GM23338 (cell line): ENCODE measurements around the gene KLHL7. TPM values are rescaled to one million over a fixed set of nuclear protein-coding genes. Genes with fewer than 3 reads are reported as not detected.

Experiments used
- ATAC-seq: fragments of 200-7000 bp; cut with Tn5 transposase; 3 replicates; pipeline ENCODE4 v1.9.1; 2020
- DNase-seq: peaks from one replicate; pipeline ENCODE4 v3.0.0-alpha.2; 2015; ENCODE audit warnings: low spot score
- H2AFZ ChIP-seq: fragments of 200-600 bp; sonication (generic); 2 replicates; pipeline ENCODE4 v1.8.0; 2016; ENCODE audit warnings: antibody characterized with exemption, mild to moderate bottlenecking, moderate library complexity
- H3F3A ChIP-seq: fragments of 200-600 bp; sonication (generic); replicated peaks from 2 replicates; pipeline ENCODE4 v1.8.0; 2017; ENCODE audit warnings: antibody characterized with exemption, mixed run types, low read depth
- H3K27ac ChIP-seq: fragments of 200-600 bp; sonication (generic); 2 replicates; pipeline ENCODE4 v1.6.1; 2016; ENCODE audit warnings: low read depth
- H3K27me3 ChIP-seq: fragments of 200-600 bp; sonication (generic); 2 replicates; pipeline ENCODE4 v1.8.0; 2016; ENCODE audit warnings: mild to moderate bottlenecking, mixed run types, moderate library complexity; ENCODE audit not compliant: insufficient read depth
- H3K36me3 ChIP-seq: fragments of 200-600 bp; sonication (generic); 2 replicates; pipeline ENCODE4 v1.8.0; 2016; ENCODE audit warnings: mild to moderate bottlenecking; ENCODE audit not compliant: insufficient read depth
- H3K4me1 ChIP-seq: fragments of 200-600 bp; sonication (generic); 2 replicates; pipeline ENCODE4 v1.8.0; 2016; ENCODE audit warnings: mild to moderate bottlenecking, moderate library complexity; ENCODE audit not compliant: insufficient read depth
- H3K4me2 ChIP-seq: fragments of 200-600 bp; sonication (generic); 2 replicates; pipeline ENCODE4 v1.7.1; 2017; ENCODE audit warnings: mixed run types
- H3K4me3 ChIP-seq: fragments of 200-600 bp; sonication (generic); 2 replicates; pipeline ENCODE4 v1.6.1; 2016; ENCODE audit warnings: mixed run types
- H3K79me2 ChIP-seq: fragments of 200-600 bp; sonication (generic); replicated peaks from 2 replicates; pipeline ENCODE4 v1.8.0; 2017; ENCODE audit warnings: mild to moderate bottlenecking; ENCODE audit not compliant: insufficient read depth
- H3K9me2 ChIP-seq: fragments of 200-600 bp; sonication (generic); 2 replicates; pipeline ENCODE4 v1.8.0; 2017; ENCODE audit not compliant: insufficient read depth
- H4K20me1 ChIP-seq: fragments of 200-600 bp; sonication (generic); replicated peaks from 2 replicates; pipeline ENCODE4 v1.8.0; 2017; ENCODE audit warnings: mild to moderate bottlenecking; ENCODE audit not compliant: insufficient read depth
- H3K27ac Mint-ChIP-seq: 2 replicates; pipeline ENCODE4 v1.8.0; 2020; ENCODE audit warnings: inconsistent platforms, mild to moderate bottlenecking, moderate library complexity, mixed read lengths
- H3K27me3 Mint-ChIP-seq: 3 replicates; pipeline ENCODE4 v1.8.0; 2022; ENCODE audit warnings: low read depth, mild to moderate bottlenecking, moderate library complexity, mixed read lengths, inconsistent platforms; ENCODE audit not compliant: insufficient read depth, poor library complexity
- H3K36me3 Mint-ChIP-seq: 3 replicates; pipeline ENCODE4 v1.8.0; 2021; ENCODE audit warnings: low read depth, mild to moderate bottlenecking, inconsistent platforms, moderate library complexity, mixed read lengths
- H3K4me1 Mint-ChIP-seq: 3 replicates; pipeline ENCODE4 v1.8.0; 2020; ENCODE audit warnings: mild to moderate bottlenecking, inconsistent platforms, mixed read lengths
- H3K4me3 Mint-ChIP-seq: 3 replicates; pipeline ENCODE4 v1.8.0; 2021; ENCODE audit warnings: moderate library complexity, mild to moderate bottlenecking, inconsistent platforms, mixed read lengths
- H3K9me3 Mint-ChIP-seq: 3 replicates; pipeline ENCODE4 v1.8.0; 2020; ENCODE audit warnings: moderate library complexity, mild to moderate bottlenecking, inconsistent platforms, mixed read lengths
- CREB1 ChIP-seq: fragments of 250-450 bp; sonication (Bioruptor Pico); IDR thresholded peaks from 2 replicates; pipeline ENCODE4 v1.5.0; 2020; ENCODE audit warnings: low read depth, mild to moderate bottlenecking, moderate library complexity
- CTCF ChIP-seq, 2 experiments: fragments of 200-600 bp in 1 of 2; sonication (generic) in 1 of 2; conservative IDR thresholded peaks; 2 replicates each; pipeline versions ENCODE4 v1.5.1 to v1.6.1; 2016 to 2017; ENCODE audit warnings: antibody characterized with exemption in 2 of 2, low read depth in 2 of 2, mild to moderate bottlenecking in 2 of 2, moderate library complexity in 1 of 2
- ETS1 ChIP-seq: IDR thresholded peaks from 2 replicates; pipeline ENCODE4 v1.6.1; 2016; ENCODE audit warnings: antibody characterized with exemption
- EZH2 ChIP-seq: fragments of 200-600 bp; sonication (generic); IDR thresholded peaks from one replicate; pipeline ENCODE4 v1.8.0; 2017; ENCODE audit warnings: antibody characterized with exemption, mild to moderate bottlenecking, low read depth; ENCODE audit not compliant: unreplicated experiment
- EZH2phosphoT487 ChIP-seq: fragments of 200-600 bp; sonication (generic); IDR thresholded peaks from one replicate; pipeline ENCODE4 v1.8.1; 2018; ENCODE audit warnings: antibody characterized with exemption; ENCODE audit not compliant: unreplicated experiment
- JUNB ChIP-seq: IDR thresholded peaks from one replicate; pipeline ENCODE4 v1.6.1; 2016; ENCODE audit warnings: antibody characterized with exemption; ENCODE audit not compliant: unreplicated experiment
- POLR2AphosphoS5 ChIP-seq: IDR thresholded peaks from 2 replicates; pipeline ENCODE4 v1.6.1; 2016; ENCODE audit warnings: antibody characterized with exemption, low read depth
- REST ChIP-seq: IDR thresholded peaks from one replicate; pipeline ENCODE4 v1.6.1; 2018; ENCODE audit warnings: antibody characterized with exemption; ENCODE audit not compliant: unreplicated experiment
- STAT1 ChIP-seq: IDR thresholded peaks from one replicate; pipeline ENCODE4 v1.6.1; 2016; ENCODE audit warnings: antibody characterized with exemption; ENCODE audit not compliant: unreplicated experiment
- ZNF114 ChIP-seq: fragments of 250-450 bp; sonication (Bioruptor Pico); IDR thresholded peaks from 2 replicates; pipeline ENCODE4 v1.5.0; 2020; ENCODE audit warnings: mild to moderate bottlenecking, moderate library complexity
- ZNF331 ChIP-seq: fragments of 250-450 bp; sonication (Bioruptor Pico); IDR thresholded peaks from 2 replicates; pipeline ENCODE4 v1.5.0; 2020; ENCODE audit warnings: low read depth, mild to moderate bottlenecking, moderate library complexity
- polyA plus RNA-seq: library from polyadenylated mRNA; unstranded; fragments of >200 nt; fragmentation: Nextera tagmentation; extraction: Ambion mirVana; gene quantifications from 2 replicates; pipeline ENCODE4 v1.2.1, GENCODE V29; 2016
- total RNA-seq: library from RNA; depleted of rRNA; stranded (reverse); fragments of >200 nt; shearing (Covaris generic); gene quantifications from 2 replicates; pipeline ENCODE4 v1.2.3, GENCODE V29; 2014

KLHL7 gene
- total and polyA plus RNA-seq, 2 experiments from 2014 or later = 92.5 to 119 TPM

GRCh38 chr7:23213755-23214154 is 108.2 kb downstream of the KLHL7 start (continued):
- TF ChIP-seq REST (no peak), POLR2AphosphoS5 (no peak), EZH2phosphoT487 (no peak), EZH2 (no peak), ZNF331 (CRISPR knock-in tag) (no peak), STAT1 (no peak)

- H3K27me3 Mint-ChIP-seq = peaks cover 5% of the 10 kb centered on the region
- peaks cover 8% of the 10 kb centered on the region; the same call in 1 of the 2 replicates for H3K4me1 ChIP-seq
- H3K27ac Mint-ChIP-seq = no peak overlapping the region
- H3K9me3 Mint-ChIP-seq = no peaks in the 10 kb centered on the region
- H3K4me1 Mint-ChIP-seq = peaks cover 13% of the 10 kb centered on the region; the same call in 2 of the 3 replicates
- no peaks in the 10 kb centered on the region for H3K79me2 ChIP-seq
- no peak overlapping the region for H3K4me3 Mint-ChIP-seq
- H3F3A ChIP-seq = no peaks in the 10 kb centered on the region
- ATAC-seq (no peak), DNase-seq (no peak)
- no peaks in the 10 kb centered on the region for H3K27me3 ChIP-seq
- no peak overlapping the region for H3K4me3 ChIP-seq
- H3K4me2 ChIP-seq = no peak overlapping the region
- no peaks in the 10 kb centered on the region for H3K36me3 ChIP-seq
- H3K27ac ChIP-seq = no peak overlapping the region
- no peak for TF ChIP-seq POLR2AphosphoS5
- no peaks in the 10 kb centered on the region for H4K20me1 ChIP-seq
- no peaks in the 10 kb centered on the region for H3K36me3 Mint-ChIP-seq
- peak overlapping the region; percentile 11; the same call in 1 of the 2 replicates for H2AFZ ChIP-seq
- 0 out of 2 replicates have a peak, but pooled peaks cover 4% of the 10 kb centered on the region for H3K9me2 ChIP-seq
Observed at GRCh38 chr7:23214423-23214822, 108.8 kb downstream of the KLHL7 start.

- no peak overlapping the region for H3K4me3 Mint-ChIP-seq
- no peak for ATAC-seq
- TF ChIP-seq EZH2 = no peak
- TF ChIP-seq ZNF114 = no peak
- TF ChIP-seq EZH2phosphoT487 = no peak
- TF ChIP-seq JUNB = no peak
- TF ChIP-seq POLR2AphosphoS5 = no peak
- TF ChIP-seq CREB1 (CRISPR knock-in tag) = no peak
- no peak for TF ChIP-seq ZNF331 (CRISPR knock-in tag)
- no peak for TF ChIP-seq ETS1
- TF ChIP-seq CTCF (conservative IDR thresholded peaks at IDR 0.05; ENCODE audit: low read depth in 2 of 2) = no peak
Observed at GRCh38 chr7:23214938-23215337, 109.4 kb downstream of the KLHL7 start.

More at GRCh38 chr7:23214938-23215337, 109.4 kb downstream of the KLHL7 start:
- H3K4me1 Mint-ChIP-seq = peaks cover 13% of the 10 kb centered on the region; the same call in 2 of the 3 replicates
- H4K20me1 ChIP-seq = no peaks in the 10 kb centered on the region
- H3K4me1 ChIP-seq = peaks cover 8% of the 10 kb centered on the region; the same call in 1 of the 2 replicates
- no peaks in the 10 kb centered on the region for H3K27me3 ChIP-seq
- H3F3A ChIP-seq = no peaks in the 10 kb centered on the region
- H3K4me2 ChIP-seq = no peak overlapping the region
- no peak for DNase-seq
- H3K27me3 Mint-ChIP-seq = peaks cover 5% of the 10 kb centered on the region
- H3K4me3 ChIP-seq = no peak overlapping the region
- H3K9me2 ChIP-seq = 0 out of 2 replicates have a peak, but pooled peaks cover 4% of the 10 kb centered on the region
- H3K36me3 ChIP-seq = no peaks in the 10 kb centered on the region
- no peaks in the 10 kb centered on the region for H3K36me3 Mint-ChIP-seq
- no peak overlapping the region for H3K27ac Mint-ChIP-seq
- no peaks in the 10 kb centered on the region for H3K79me2 ChIP-seq
- H3K27ac ChIP-seq = no peak overlapping the region
- no peak overlapping the region for H2AFZ ChIP-seq
- H3K9me3 Mint-ChIP-seq = no peaks in the 10 kb centered on the region
